Endothelial cell of umbilical vein (primary cell): Measurements from ENCODE around the gene MGST2.

Experiments used
- POLR2A ChIP-seq: IDR thresholded peaks from 2 replicates; pipeline ENCODE4 v1.6.1; 2012; ENCODE audit warnings: low read depth, mild to moderate bottlenecking, control low read depth, low read length
- POLR2AphosphoS5 ChIP-seq: IDR thresholded peaks from 2 replicates; pipeline ENCODE4 v1.6.1; 2012; ENCODE audit warnings: low read depth, mild to moderate bottlenecking, control low read depth, low read length, moderate library complexity; ENCODE audit not compliant: insufficient read depth
- TF ChIP-seq, protein P1 (sequence below), 2 donors: IDR thresholded peaks; 1 replicate in 1 of 2; 2 replicates in 1 of 2; pipeline ENCODE4 v1.5.1; 2011; ENCODE audit warnings: low read length in 2 of 2, mild to moderate bottlenecking in 2 of 2, moderate library complexity in 2 of 2, control low read depth in 1 of 2, inconsistent platforms in 1 of 2, low read depth in 1 of 2; ENCODE audit not compliant: insufficient read depth in 1 of 2; ENCODE audit errors: extremely low read depth in 1 of 2

DNA sequence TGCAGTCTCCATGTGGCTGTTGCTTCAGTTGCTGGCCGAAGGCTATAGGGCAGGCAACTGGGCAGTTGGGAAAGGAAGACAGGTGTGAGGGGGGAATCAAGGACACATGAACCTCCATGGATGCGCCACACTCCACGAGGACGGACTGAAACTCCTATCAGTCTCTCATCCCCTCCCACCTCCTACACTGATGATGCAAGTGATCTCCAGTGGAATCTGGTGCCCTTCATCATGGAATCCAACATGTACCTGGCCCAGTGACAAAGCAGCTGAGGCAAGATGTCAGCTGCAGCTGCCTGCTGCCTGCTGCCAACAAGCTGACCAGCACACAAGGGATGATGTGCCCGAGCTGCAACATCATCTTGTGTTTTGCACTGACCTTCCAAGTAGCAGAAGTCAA, 26.0 kb upstream of the MGST2 start:
- TF ChIP-seq POLR2A (no peak), POLR2AphosphoS5 (no peak)
- TF ChIP-seq, protein P1, sequence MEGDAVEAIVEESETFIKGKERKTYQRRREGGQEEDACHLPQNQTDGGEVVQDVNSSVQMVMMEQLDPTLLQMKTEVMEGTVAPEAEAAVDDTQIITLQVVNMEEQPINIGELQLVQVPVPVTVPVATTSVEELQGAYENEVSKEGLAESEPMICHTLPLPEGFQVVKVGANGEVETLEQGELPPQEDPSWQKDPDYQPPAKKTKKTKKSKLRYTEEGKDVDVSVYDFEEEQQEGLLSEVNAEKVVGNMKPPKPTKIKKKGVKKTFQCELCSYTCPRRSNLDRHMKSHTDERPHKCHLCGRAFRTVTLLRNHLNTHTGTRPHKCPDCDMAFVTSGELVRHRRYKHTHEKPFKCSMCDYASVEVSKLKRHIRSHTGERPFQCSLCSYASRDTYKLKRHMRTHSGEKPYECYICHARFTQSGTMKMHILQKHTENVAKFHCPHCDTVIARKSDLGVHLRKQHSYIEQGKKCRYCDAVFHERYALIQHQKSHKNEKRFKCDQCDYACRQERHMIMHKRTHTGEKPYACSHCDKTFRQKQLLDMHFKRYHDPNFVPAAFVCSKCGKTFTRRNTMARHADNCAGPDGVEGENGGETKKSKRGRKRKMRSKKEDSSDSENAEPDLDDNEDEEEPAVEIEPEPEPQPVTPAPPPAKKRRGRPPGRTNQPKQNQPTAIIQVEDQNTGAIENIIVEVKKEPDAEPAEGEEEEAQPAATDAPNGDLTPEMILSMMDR (IDR thresholded peaks at IDR 0.05; ENCODE audit: extremely low read depth in 1 of 2, insufficient read depth in 1 of 2, low read depth in 1 of 2, low read length in 2 of 2), result no peak
